Ishikawa (cell line): ENCODE data around the gene ING3.

Experiments
- RAD21 ChIP-seq: IDR thresholded peaks from 2 replicates; pipeline ENCODE4 v1.6.1; 2012; ENCODE audit warnings: low read depth
- TEAD4 ChIP-seq: IDR thresholded peaks from 2 replicates; pipeline ENCODE4 v1.6.1; 2012
- USF1 ChIP-seq: IDR thresholded peaks from 2 replicates; pipeline ENCODE4 v1.6.1; 2012

GRCh38 chr7:120981117-120981516 lies 30.5 kb downstream of the ING3 start:
- TF ChIP-seq RAD21, result no peak
- no peak for TF ChIP-seq USF1
- TF ChIP-seq TEAD4, result no peak
